K562 (cell line): ENCODE measurements around the gene TARBP1. TPM values are rescaled to one million over a fixed set of nuclear protein-coding genes. Genes with fewer than 3 reads are reported as not detected.

Source experiments
- BHLHE40 ChIP-seq: IDR thresholded peaks from 2 replicates; pipeline ENCODE4 v1.6.1; 2011; ENCODE audit warnings: low read length, improper control_type of control experiment
- IRF1 ChIP-seq: sonication (generic); formaldehyde crosslinking; IDR thresholded peaks from 2 replicates; pipeline ENCODE4 v1.8.0; 2022; ENCODE audit warnings: missing genetic modification reagents, mild to moderate bottlenecking, borderline replicate concordance
- MCM7 ChIP-seq, 2 experiments: fragments of 450-650 bp; IDR thresholded peaks; 2 replicates each; pipeline ENCODE4 v1.6.1; 2016 to 2018
- NR2F6 ChIP-seq: fragments of 450-650 bp; formaldehyde crosslinking; IDR thresholded peaks from 2 replicates; pipeline ENCODE4 v1.4.0; 2020; ENCODE audit warnings: mild to moderate bottlenecking
- POLR2A ChIP-seq: fragments of 450-650 bp; conservative IDR thresholded peaks from 2 replicates; pipeline ENCODE4 v1.6.1; 2016
- PPARD ChIP-seq: fragments of 250-450 bp; sonication (Bioruptor Pico); IDR thresholded peaks from 2 replicates; pipeline ENCODE4 v1.8.0; 2022; ENCODE audit warnings: inconsistent platforms, mild to moderate bottlenecking, moderate library complexity
- PTTG1 ChIP-seq: fragments of 450-650 bp; IDR thresholded peaks from 2 replicates; pipeline ENCODE4 v1.6.1; 2016; ENCODE audit warnings: low read depth, mild to moderate bottlenecking, missing genetic modification characterization, missing compliant biosample characterization
- PYGO2 ChIP-seq: fragments of 450-650 bp; IDR thresholded peaks from 2 replicates; pipeline ENCODE4 v1.6.1; 2016; ENCODE audit warnings: mild to moderate bottlenecking, missing genetic modification characterization, moderate library complexity, missing compliant biosample characterization
- RB1 ChIP-seq: fragments of 450-650 bp; IDR thresholded peaks from 2 replicates; pipeline ENCODE4 v1.6.1; 2017; ENCODE audit warnings: low read depth, mild to moderate bottlenecking
- SMAD1 ChIP-seq: fragments of 150-350 bp; IDR thresholded peaks from 2 replicates; pipeline ENCODE4 v1.6.1; 2014; ENCODE audit warnings: low read length, low read depth; ENCODE audit not compliant: partially characterized antibody
- SMC3 ChIP-seq: conservative IDR thresholded peaks from 2 replicates; pipeline ENCODE4 v1.6.1; 2011; ENCODE audit warnings: low read depth, low read length, improper control_type of control experiment; ENCODE audit not compliant: insufficient read depth
- TAF15 ChIP-seq: fragments of 200-400 bp; formaldehyde crosslinking; IDR thresholded peaks from 2 replicates; pipeline ENCODE4 v1.6.1; 2017; ENCODE audit warnings: mild to moderate bottlenecking, low read depth, low read length, moderate library complexity
- ZNF407 ChIP-seq: fragments of 450-650 bp; IDR thresholded peaks from 2 replicates; pipeline ENCODE4 v1.6.1; 2016; ENCODE audit warnings: low read depth
- polyA plus RNA-seq, 8 experiments: library from polyadenylated mRNA; depleted of rRNA in 4 of 8; stranded (reverse) in 5 of 8; unstranded in 3 of 8; fragments of >200 nt; fragmentation: Nextera tagmentation in 2 of 8; fragmentation: Illumina TruSeq in 1 of 8; extraction: Ambion mirVana in 2 of 8; extraction: Trizol in 1 of 8; gene quantifications; 2 replicates each; pipeline versions ENCODE4 v1.2.1 to v1.2.3, GENCODE V29; 2011 to 2014; ENCODE audit warnings: inconsistent platforms in 1 of 8, missing spikeins in 1 of 8
- total RNA-seq, 7 experiments: library from RNA; depleted of rRNA in 6 of 7; stranded (reverse); fragments of >200 nt in 6 of 7; fragmentation: Illumina TruSeq in 2 of 7; extraction: Trizol in 2 of 7; gene quantifications; 2 replicates each; pipeline versions ENCODE4 v1.2.1 to v1.2.3, GENCODE V29; 2011 to 2021; ENCODE audit warnings: low replicate concordance in 1 of 7
- TF ChIP-seq, protein P1 (sequence below): sonication (generic); formaldehyde crosslinking; IDR thresholded peaks from 2 replicates; pipeline ENCODE4 v1.8.1; 2023; ENCODE audit warnings: mild to moderate bottlenecking, missing genetic modification reagents, moderate library complexity
- TF ChIP-seq, protein P2 (sequence below): fragments of 250-450 bp; sonication (Bioruptor Pico); IDR thresholded peaks from 2 replicates; pipeline ENCODE4 v1.5.1; 2021; ENCODE audit warnings: mild to moderate bottlenecking

TARBP1 gene
- total and polyA plus RNA-seq, 9 of the 15 experiments (the other 6 are each of a cell fraction or from before 2014, with no cell fraction given) = 8.8 to 48.0 (median 22.9) TPM

DNA sequence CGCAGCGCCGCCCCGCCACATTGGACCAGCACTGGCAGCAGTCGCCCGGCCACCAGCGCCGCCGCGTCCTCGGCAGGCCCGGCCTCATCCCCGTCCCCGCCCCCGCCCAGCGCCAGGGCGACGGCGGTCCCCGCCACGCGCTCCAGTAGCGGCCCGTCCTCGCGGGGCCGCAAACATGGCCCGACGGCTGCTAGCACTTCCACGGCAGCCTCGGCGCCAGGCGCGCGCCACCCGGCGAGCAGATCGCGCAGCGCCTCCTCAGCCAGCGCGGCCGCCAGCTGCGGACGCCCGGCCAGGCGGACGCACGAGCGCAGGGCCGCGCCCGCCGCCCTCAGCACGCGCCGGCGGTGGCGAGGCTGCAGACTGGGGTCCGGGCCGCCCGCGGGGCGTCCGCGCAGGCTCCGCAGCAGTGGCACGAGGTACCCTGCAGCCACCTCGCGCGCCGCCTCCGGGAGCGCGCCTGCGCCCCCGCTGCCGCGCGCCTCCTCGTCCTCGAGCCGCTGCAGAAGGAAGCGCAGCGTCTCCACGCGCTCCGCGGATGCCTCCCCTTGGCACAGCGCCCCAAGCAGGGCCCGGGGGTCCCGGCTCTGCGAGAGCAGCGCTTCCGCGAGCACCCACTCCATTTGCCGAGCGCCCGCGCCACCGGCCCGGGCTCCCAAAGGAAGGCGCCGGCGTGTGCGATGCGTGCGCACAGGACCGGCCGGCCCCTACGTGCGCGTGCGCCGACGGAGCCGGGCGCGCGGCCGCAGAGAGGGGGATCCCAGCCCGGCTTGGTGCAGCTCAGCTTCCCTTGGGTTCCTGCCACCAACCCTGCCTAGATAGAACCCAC, at the start of gene TARBP1 (continued):
- peak; percentile 28; the same call in 1 of the 2 replicates for TF ChIP-seq SMC3
- no peak for TF ChIP-seq TAF15
- peak; percentile 58; the same call in 1 of the 2 replicates for TF ChIP-seq RB1
- TF ChIP-seq ZNF407 = no peak
- TF ChIP-seq MCM7 (IDR thresholded peaks at IDR 0.05) = no peak
- TF ChIP-seq, protein P1, sequence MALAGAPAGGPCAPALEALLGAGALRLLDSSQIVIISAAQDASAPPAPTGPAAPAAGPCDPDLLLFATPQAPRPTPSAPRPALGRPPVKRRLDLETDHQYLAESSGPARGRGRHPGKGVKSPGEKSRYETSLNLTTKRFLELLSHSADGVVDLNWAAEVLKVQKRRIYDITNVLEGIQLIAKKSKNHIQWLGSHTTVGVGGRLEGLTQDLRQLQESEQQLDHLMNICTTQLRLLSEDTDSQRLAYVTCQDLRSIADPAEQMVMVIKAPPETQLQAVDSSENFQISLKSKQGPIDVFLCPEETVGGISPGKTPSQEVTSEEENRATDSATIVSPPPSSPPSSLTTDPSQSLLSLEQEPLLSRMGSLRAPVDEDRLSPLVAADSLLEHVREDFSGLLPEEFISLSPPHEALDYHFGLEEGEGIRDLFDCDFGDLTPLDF = 0 out of 2 replicates have a peak, but pooled peaks have one; percentile 30
- no peak; the same call in 1 of the 2 replicates for TF ChIP-seq IRF1 (CRISPR knock-in tag)
- TF ChIP-seq PPARD (CRISPR knock-in tag) = no peak
- peak; percentile 88 for TF ChIP-seq POLR2A
- TF ChIP-seq, protein P2, sequence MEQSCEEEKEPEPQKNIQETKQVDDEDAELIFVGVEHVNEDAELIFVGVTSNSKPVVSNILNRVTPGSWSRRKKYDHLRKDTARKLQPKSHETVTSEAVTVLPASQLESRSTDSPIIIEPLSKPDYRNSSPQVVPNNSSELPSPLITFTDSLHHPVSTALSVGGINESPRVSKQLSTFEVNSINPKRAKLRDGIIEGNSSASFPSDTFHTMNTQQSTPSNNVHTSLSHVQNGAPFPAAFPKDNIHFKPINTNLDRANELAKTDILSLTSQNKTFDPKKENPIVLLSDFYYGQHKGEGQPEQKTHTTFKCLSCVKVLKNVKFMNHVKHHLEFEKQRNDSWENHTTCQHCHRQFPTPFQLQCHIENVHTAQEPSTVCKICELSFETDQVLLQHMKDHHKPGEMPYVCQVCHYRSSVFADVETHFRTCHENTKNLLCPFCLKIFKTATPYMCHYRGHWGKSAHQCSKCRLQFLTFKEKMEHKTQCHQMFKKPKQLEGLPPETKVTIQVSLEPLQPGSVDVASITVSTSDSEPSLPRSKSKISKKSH (CRISPR knock-in tag) = no peak
- no peak for TF ChIP-seq NR2F6 (CRISPR knock-in tag)
- no peak for TF ChIP-seq PTTG1
- no peak for TF ChIP-seq PYGO2 (tag)
- peak; percentile 53; the same call in 1 of the 2 replicates for TF ChIP-seq BHLHE40
- TF ChIP-seq SMAD1 = no peak
